Neural progenitor cell (in vitro differentiated cells): Measurements from ENCODE around the gene ZC3H18. TPM values are rescaled to one million over a fixed set of nuclear protein-coding genes. Genes with fewer than 3 reads are reported as not detected.

Experiments
- DNase-seq: peaks from one replicate; pipeline ENCODE4 v3.0.0-alpha.2; 2016; ENCODE audit warnings: low spot score
- H2AFZ ChIP-seq: fragments of 200-600 bp; sonication (generic); replicated peaks from 2 replicates; pipeline ENCODE4 v1.6.1; 2016; ENCODE audit warnings: antibody characterized with exemption
- H3F3A ChIP-seq: fragments of 200-600 bp; sonication (generic); 2 replicates; pipeline ENCODE4 v1.6.1; 2016; ENCODE audit warnings: antibody characterized with exemption, low read depth
- H3K27ac ChIP-seq: fragments of 200-600 bp; sonication (generic); 2 replicates; pipeline ENCODE4 v1.5.1; 2016; ENCODE audit warnings: mild to moderate bottlenecking
- H3K27me3 ChIP-seq: fragments of 200-600 bp; sonication (generic); 2 replicates; pipeline ENCODE4 v1.6.1; 2016; ENCODE audit warnings: mild to moderate bottlenecking, moderate library complexity
- H3K36me3 ChIP-seq: fragments of 200-600 bp; sonication (generic); 2 replicates; pipeline ENCODE4 v1.5.1; 2016
- H3K4me1 ChIP-seq: fragments of 200-600 bp; sonication (generic); 2 replicates; pipeline ENCODE4 v1.6.1; 2016; ENCODE audit warnings: mixed run types
- H3K4me2 ChIP-seq: fragments of 200-600 bp; sonication (generic); 2 replicates; pipeline ENCODE4 v1.6.1; 2016
- H3K4me3 ChIP-seq: fragments of 200-600 bp; sonication (generic); 2 replicates; pipeline ENCODE4 v1.5.1; 2016
- H3K79me2 ChIP-seq: fragments of 200-600 bp; sonication (generic); 2 replicates; pipeline ENCODE4 v1.6.1; 2016; ENCODE audit warnings: low read depth
- H3K9ac ChIP-seq: fragments of 200-600 bp; sonication (generic); 2 replicates; pipeline ENCODE4 v1.6.1; 2016
- H3K9me3 ChIP-seq: fragments of 200-600 bp; sonication (generic); 2 replicates; pipeline ENCODE4 v1.5.1; 2016; ENCODE audit warnings: low read depth
- H4K20me1 ChIP-seq: fragments of 200-600 bp; sonication (generic); 2 replicates; pipeline ENCODE4 v1.6.1; 2016; ENCODE audit warnings: low read depth
- H3K27ac Mint-ChIP-seq: 3 replicates; pipeline ENCODE4 v1.8.0; 2021; ENCODE audit warnings: mixed read lengths
- H3K27me3 Mint-ChIP-seq: 2 replicates; pipeline ENCODE4 v1.8.0; 2022; ENCODE audit warnings: low read depth, mild to moderate bottlenecking, inconsistent platforms, moderate library complexity, mixed read lengths; ENCODE audit not compliant: insufficient read depth
- H3K36me3 Mint-ChIP-seq: 3 replicates; pipeline ENCODE4 v1.8.0; 2021; ENCODE audit warnings: mixed read lengths
- H3K4me1 Mint-ChIP-seq: 3 replicates; pipeline ENCODE4 v1.8.0; 2021; ENCODE audit warnings: mixed read lengths
- H3K4me3 Mint-ChIP-seq: 3 replicates; pipeline ENCODE4 v1.8.0; 2021; ENCODE audit warnings: mild to moderate bottlenecking, moderate library complexity, mixed read lengths
- H3K9me3 Mint-ChIP-seq: 3 replicates; pipeline ENCODE4 v1.8.0; 2020; ENCODE audit warnings: mixed read lengths
- CTCF ChIP-seq: fragments of 200-600 bp; sonication (generic); IDR thresholded peaks from 2 replicates; pipeline ENCODE4 v1.5.1; 2017; ENCODE audit warnings: antibody characterized with exemption, mild to moderate bottlenecking
- EZH2 ChIP-seq: fragments of 200-600 bp; sonication (generic); IDR thresholded peaks from 2 replicates; pipeline ENCODE4 v1.6.1; 2017; ENCODE audit warnings: antibody characterized with exemption, mild to moderate bottlenecking, moderate library complexity
- EZH2phosphoT487 ChIP-seq: fragments of 200-600 bp; sonication (generic); IDR thresholded peaks from 2 replicates; pipeline ENCODE4 v1.6.1; 2017; ENCODE audit warnings: antibody characterized with exemption
- total RNA-seq: library from RNA; depleted of rRNA; stranded (reverse); fragments of >200 nt; gene quantifications from 2 replicates; pipeline ENCODE4 v1.2.3, GENCODE V29; 2015; ENCODE audit warnings: low replicate concordance

ZC3H18 gene
- total RNA-seq, 1 donor from 2014 or later, result 24.2 TPM

GRCh38 chr16:88539261-88539651, 30.9 kb upstream of the ZC3H18 start:
- Histone ChIP-seq H3K27me3 (peaks cover 3% of the 10 kb centered on the region), H3K36me3 (no peaks in the 10 kb centered on the region), H3K4me2 (no peak overlapping the region), H3K4me3 (no peak overlapping the region), H3F3A (no peaks in the 10 kb centered on the region), H2AFZ (no peak overlapping the region), H3K9ac (no peak overlapping the region), H3K27ac (no peak overlapping the region), H4K20me1 (peaks cover 12% of the 10 kb centered on the region), H3K79me2 (peaks cover 9% of the 10 kb centered on the region), H3K9me3 (no peaks in the 10 kb centered on the region), H3K4me1 (peaks cover 11% of the 10 kb centered on the region)
- H3K9me3 Mint-ChIP-seq, result peaks cover 16% of the 10 kb centered on the region
- no peak for DNase-seq
- no peak overlapping the region for H3K4me3 Mint-ChIP-seq
- peaks cover 3% of the 10 kb centered on the region for H3K36me3 Mint-ChIP-seq
- no peak overlapping the region for H3K27ac Mint-ChIP-seq
- TF ChIP-seq CTCF, result no peak
- no peak for TF ChIP-seq EZH2phosphoT487
- TF ChIP-seq EZH2, result no peak
- H3K4me1 Mint-ChIP-seq, result peaks cover 15% of the 10 kb centered on the region
- peaks cover 22% of the 10 kb centered on the region for H3K27me3 Mint-ChIP-seq

- Mint-ChIP-seq H3K36me3 (peaks cover 3% of the 10 kb centered on the region), H3K9me3 (peaks cover 16% of the 10 kb centered on the region), H3K27ac (no peak overlapping the region), H3K4me3 (no peak overlapping the region), H3K4me1 (peaks cover 15% of the 10 kb centered on the region), H3K27me3 (peaks cover 26% of the 10 kb centered on the region)
- peaks cover 4% of the 10 kb centered on the region for H3K27me3 ChIP-seq
- H3K4me1 ChIP-seq, result peaks cover 10% of the 10 kb centered on the region
- peaks cover 12% of the 10 kb centered on the region for H4K20me1 ChIP-seq
- H3K9me3 ChIP-seq, result no peaks in the 10 kb centered on the region
- no peak overlapping the region for H3K27ac ChIP-seq
- H3K79me2 ChIP-seq, result peaks cover 8% of the 10 kb centered on the region
- no peak overlapping the region for H2AFZ ChIP-seq
- no peak overlapping the region for H3K4me2 ChIP-seq
- no peaks in the 10 kb centered on the region for H3K36me3 ChIP-seq
- no peak overlapping the region for H3K4me3 ChIP-seq
- no peaks in the 10 kb centered on the region for H3F3A ChIP-seq
- no peak for TF ChIP-seq EZH2
- no peak for TF ChIP-seq CTCF
- no peak for TF ChIP-seq EZH2phosphoT487
- no peak overlapping the region for H3K9ac ChIP-seq
- no peak for DNase-seq
Observed at GRCh38 chr16:88539652-88540345, 30.4 kb upstream of the ZC3H18 start.

- Histone ChIP-seq H3K4me3 (no peak overlapping the region), H4K20me1 (peaks cover 5% of the 10 kb centered on the region), H3K79me2 (peaks cover 2% of the 10 kb centered on the region), H3F3A (no peaks in the 10 kb centered on the region), H3K36me3 (no peaks in the 10 kb centered on the region), H3K4me1 (peaks cover 4% of the 10 kb centered on the region), H3K4me2 (no peak overlapping the region), H2AFZ (no peak overlapping the region), H3K27me3 (peaks cover 11% of the 10 kb centered on the region), H3K9me3 (no peaks in the 10 kb centered on the region), H3K27ac (no peak overlapping the region), H3K9ac (no peak overlapping the region)
- Mint-ChIP-seq H3K27ac (no peak overlapping the region), H3K9me3 (peaks cover 21% of the 10 kb centered on the region), H3K27me3 (peaks cover 32% of the 10 kb centered on the region), H3K36me3 (peaks cover 3% of the 10 kb centered on the region), H3K4me1 (peaks cover 15% of the 10 kb centered on the region), H3K4me3 (no peak overlapping the region)
- TF ChIP-seq EZH2phosphoT487 (no peak), CTCF (no peak), EZH2 (no peak)
- DNase-seq, result no peak
Observed at GRCh38 chr16:88540346-88540977, 29.7 kb upstream of the ZC3H18 start.
